KG1 (cell line): Measurements from ENCODE around the gene ZNF526.
A peak's percentile ranks its signal among the peaks of the same experiment; 100 is the strongest.

Experiments used
- DNase-seq: peaks from one replicate; lab custom pipeline; 2025; lab: John Stamatoyannopoulos, UW

The ZNF526 gene

DNA sequence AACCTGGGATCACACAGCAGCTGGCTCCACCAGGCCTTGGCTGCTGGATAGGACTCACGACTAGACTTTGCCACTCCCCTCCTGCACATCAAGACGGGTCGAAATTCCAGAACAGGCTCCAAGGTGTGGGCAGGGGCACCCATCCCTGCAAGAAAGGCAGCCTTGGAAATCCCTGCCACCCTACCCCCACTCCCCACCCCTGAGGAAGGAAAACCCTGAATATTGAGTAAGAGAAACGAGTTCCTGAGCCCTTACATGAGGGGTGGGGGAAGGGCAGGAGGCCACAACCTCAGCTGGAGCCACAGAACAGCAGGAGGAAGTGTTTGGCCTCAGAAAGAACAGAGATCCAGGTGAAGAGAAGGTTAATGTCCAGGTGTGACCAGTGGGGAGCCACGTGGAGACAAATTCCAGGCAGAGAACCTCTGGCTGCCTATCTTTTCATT lies 22.7 kb upstream of the ZNF526 start:
- no peak for DNase-seq

- DNase-seq: peak; percentile 71
These were observed 21.3 kb upstream of the ZNF526 start for GRCh38 chr19:42198676-42199439.

DNA sequence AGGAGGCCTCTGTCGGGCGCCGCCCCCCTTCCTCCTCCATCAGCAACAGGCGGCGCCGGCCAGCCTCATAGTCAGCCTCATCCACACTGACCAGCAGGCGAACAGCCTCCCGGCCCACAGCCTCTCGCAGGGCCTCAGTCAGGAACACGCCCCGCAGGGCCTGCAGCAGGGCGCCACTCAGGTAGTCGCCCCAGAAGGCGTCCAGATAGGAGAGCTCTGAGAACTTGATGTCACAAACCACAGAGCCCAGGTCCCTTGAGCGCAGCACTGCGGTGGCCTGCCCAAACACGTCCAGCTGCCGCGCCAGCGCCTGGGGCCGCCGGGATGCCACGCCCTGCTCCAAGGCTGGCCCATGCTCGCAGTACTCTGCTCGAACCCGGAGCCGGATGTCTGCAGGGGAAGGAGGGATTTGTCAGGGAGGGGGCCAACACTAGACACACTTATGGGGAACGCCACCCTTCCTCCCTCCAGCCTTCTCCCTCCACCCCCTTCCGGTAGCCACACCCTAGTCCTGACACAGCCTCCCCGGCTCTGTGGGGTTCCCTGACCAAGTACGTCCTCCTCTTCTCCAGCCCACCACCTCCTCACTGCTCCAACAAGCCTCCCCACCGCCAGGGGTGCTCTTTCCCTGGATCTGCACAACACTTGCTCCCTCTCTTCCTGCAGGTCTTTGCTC lies 20.5 kb upstream of the ZNF526 start:
- DNase-seq: peak; percentile 68

GRCh38 chr19:42200116-42200715 lies 19.9 kb upstream of the ZNF526 start:
- no peak for DNase-seq

DNA sequence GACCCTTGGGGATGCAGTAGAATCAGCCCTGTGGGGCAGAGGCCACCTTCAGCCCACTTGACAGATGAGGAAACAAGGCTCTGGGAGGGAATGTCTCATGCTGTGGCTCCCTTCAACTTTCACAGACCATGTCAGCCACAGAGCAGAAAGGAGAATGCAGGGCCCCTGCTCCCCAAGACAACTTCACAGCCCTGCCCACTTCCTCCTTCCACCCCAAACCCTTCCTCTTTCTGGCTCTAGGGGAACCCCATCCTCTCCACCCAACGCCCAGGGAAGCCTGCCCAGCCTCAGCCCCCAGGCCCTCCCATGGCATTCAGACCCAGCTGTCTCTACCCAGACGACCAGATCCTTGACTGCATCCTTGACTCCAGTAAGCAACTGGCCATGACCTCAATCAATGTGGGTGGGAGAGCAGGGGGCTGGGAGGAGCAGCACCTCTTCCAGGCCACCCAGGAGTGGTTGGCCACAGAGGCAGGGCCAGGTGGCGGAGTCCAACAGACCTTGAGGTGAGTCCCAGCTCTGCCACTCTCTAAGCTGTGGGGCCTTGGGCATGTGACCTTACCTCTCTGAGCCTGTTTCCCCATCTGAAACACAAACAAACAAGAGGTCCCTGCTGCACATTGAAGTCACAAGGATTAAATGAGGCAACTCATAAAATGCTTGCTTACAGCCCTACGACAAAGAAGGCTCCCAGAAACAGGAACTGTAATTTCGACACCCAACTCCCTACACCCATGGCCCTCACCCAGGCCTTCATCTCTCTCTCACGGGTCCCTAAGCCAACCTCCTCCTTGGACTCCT lies 18.4 kb upstream of the ZNF526 start:
- DNase-seq: peak; percentile 41

- DNase-seq: no peak
These were observed 17.7 kb upstream of the ZNF526 start for GRCh38 chr19:42202290-42202880.

DNA sequence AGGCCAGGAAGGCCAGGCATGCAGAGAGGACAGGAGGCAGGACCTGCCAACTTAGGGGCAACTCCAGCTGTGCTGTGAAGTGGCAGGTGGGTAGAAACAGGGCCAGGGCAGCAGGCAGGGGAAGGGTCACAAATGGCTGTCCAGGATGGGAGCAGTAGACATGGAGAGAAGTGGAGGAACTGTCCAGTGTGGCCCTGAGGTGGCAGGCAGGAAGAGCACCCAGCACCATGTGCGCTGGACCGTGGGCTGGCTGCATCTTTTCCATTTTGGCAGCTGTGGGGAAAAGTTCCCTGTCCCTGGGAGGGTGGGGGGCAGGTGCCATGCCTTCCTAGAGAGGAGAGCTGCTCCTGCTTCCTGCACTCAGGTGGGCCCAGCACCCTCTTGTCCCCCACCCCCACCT lies 16.4 kb upstream of the ZNF526 start:
- no peak for DNase-seq

- no peak for DNase-seq
These were observed 15.4 kb upstream of the ZNF526 start for GRCh38 chr19:42204664-42205063.

- DNase-seq: no peak
These were observed 13.0 kb upstream of the ZNF526 start for GRCh38 chr19:42206871-42207755.

GRCh38 chr19:42207767-42208271 lies 12.3 kb upstream of the ZNF526 start:
- DNase-seq: no peak

DNA sequence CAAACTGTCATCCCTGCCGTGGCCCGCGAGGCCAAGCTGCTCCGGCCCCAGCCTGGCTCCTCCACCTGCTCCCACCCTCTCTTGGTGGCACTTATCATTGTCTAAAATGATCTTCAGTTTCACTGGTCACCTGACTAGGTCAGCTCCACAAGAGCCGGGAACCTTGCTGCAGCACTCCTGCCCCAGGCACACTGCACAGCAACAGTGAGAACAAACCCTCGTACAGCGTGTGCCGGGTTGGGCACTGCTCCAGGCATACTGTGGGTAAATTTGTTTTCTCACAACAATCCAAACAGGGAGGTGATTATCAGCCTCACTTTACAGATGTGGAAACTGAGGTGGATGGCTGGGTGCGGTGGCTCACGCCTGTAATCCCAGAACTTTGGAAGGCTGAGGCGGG lies 11.5 kb upstream of the ZNF526 start:
- no peak for DNase-seq

DNA sequence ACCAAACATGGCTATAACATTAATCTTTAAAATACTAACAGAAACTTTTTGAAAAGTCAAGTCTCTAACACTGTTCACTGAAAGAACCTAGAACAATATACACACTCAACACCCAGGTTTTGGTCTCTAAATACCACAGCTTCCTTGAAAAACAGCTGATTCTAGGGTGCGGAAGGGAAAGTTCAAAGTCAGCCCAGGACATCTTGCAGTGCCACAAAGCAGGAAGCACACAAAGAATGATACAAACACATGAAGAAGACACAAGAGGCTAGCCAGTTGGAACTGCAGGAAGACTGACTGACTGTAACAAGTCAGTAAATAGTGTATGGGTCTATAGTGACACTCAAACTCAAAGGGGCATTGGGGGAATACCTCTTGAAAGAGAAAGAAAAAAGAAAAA lies 7.2 kb upstream of the ZNF526 start:
- DNase-seq: no peak

GRCh38 chr19:42214810-42215485 lies 5.2 kb upstream of the ZNF526 start:
- DNase-seq: no peak

DNA sequence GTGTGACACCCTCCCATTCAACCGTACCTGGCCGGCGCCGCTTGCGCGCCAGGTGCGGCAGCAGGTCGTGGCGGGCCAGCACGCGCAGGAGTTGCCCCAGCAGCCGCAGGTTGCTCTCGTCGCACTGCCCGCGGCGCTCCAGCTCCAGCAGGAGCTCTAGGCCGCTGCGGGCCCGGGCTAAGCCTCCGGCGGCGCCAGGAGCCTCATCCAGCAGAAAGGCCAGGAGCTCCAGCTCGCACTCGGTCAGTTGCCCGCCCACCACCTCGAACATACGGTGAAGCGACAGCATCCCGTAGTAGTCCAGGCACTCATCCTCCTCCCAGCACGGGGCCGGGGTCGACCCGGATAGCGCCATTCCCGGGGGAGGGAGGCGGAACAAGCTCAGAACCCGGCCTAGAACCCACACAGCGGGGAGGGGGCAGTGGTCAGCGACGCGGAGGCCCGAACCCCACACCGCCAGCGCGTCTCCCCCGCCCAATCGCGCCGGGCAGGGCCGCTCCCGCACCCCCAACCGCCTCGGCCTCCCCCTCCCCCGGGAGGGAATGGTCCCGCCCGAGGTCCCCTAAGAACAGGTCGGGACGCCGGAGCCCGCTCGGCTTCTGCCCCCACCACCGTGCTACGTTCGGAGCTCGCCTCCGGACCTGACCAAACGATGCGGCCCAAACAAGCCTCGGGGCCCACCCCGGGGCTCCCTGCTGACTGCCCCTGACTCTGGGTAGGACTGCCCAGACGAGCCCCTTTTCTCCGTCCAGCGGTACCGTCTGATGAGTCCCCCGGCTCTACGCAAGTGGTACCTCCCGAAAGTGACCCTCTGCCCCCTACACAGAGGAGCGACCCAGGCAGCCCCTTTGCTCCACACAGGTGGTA lies 3.2 kb upstream of the ZNF526 start:
- no peak for DNase-seq

DNA sequence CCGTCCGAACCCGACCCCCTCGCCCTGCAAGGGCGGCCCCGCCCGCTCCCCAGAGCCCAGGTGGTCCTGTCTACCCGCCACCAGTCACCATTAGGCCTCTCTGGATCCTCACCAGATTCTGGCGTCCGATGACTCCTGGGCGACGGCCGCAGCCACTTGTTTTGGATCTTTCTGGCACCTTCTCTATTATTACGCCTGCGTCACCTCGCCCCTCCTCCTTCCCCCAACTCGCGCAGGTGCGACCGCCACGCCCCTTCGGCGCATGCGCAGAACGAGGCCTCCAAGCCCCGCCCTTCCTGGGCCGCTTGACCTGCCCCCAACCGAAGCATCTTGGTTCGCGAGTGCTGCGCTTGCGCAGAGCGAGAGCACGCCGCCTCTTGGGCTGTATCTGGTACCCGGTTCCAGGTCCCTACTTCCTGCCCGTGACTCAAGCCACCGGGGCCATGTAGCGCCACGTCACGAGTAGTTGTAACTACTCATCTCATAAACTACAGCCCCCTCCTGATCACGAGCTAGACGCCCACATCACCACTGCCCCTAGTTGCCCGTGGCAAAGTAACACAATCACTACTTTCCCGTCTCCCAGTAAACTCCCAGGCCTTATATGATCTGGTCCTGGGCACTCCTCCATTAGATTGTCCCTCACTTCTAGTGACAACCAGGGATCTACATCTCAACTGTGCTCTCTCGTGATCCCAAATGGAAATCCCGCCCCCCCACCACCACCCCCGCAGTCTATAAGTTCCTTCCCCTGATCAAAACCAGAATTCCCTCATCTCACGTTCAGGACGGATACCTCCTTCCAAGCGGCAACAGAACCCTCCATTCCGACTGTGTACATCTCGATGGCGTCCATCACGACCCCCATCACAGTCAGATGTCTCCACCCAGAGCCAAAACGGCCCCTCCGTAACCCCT lies 2.3 kb upstream of the ZNF526 start, which contains the start of gene DEDD2:
Gene DEDD2, minus strand, starts transcription at position 158 of the 918 bp plus-strand sequence. CDS start 670 bp downstream, outside the sequence.
- peak; percentile 57 for DNase-seq

GRCh38 chr19:42220751-42221097 lies 612 bp downstream of the ZNF526 start:
- DNase-seq: no peak

DNA sequence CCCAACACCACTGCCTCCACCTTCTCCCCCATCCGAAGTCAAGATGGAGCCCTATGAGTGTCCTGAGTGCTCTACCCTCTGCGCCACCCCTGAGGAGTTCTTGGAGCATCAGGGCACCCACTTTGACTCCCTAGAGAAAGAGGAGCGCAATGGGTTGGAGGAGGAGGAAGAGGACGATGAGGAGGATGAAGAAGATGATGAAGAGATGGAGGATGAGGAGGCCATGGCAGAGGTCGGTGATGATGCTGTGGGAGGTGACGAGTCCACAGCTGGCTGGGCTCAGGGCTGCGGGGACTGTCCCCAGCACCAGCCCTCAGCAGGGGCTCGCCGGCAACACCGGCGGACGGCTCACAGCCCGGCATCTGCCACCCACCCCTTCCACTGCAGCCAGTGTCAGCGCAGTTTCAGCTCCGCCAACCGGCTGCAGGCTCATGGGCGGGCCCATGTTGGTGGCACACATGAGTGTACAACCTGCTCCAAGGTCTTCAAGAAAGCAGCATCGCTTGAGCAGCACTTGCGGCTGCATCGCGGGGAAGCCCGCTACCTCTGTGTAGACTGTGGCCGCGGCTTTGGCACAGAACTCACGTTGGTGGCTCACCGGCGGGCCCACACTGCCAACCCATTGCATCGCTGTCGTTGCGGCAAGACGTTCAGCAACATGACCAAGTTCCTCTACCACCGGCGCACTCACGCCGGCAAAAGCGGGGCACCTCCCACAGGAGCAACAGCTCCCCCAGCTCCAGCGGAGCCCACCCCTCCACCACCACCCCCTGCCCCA lies 5.0 kb downstream of the ZNF526 start:
- no peak for DNase-seq
